ENCODE data around the gene CELF4.

- no peak for TF ChIP-seq EZH2 (IDR thresholded peaks at IDR 0.05; ENCODE audit: low read length)
- TF ChIP-seq CTCF (optimal IDR thresholded peaks at IDR 0.05 in 1 of 3, IDR thresholded peaks at IDR 0.05 in 1 of 3, conservative IDR thresholded peaks at IDR 0.05 in 1 of 3; ENCODE audit: extremely low read depth in 1 of 3, insufficient read depth in 2 of 3, low read length in 3 of 3) = no peak
Measured at GRCh38 chr18:37497853-37498518, 67.6 kb downstream of the CELF4 start.

All from keratinocyte (primary cell).